ENCODE data around the gene CFAP210.

The CFAP210 gene

DNA sequence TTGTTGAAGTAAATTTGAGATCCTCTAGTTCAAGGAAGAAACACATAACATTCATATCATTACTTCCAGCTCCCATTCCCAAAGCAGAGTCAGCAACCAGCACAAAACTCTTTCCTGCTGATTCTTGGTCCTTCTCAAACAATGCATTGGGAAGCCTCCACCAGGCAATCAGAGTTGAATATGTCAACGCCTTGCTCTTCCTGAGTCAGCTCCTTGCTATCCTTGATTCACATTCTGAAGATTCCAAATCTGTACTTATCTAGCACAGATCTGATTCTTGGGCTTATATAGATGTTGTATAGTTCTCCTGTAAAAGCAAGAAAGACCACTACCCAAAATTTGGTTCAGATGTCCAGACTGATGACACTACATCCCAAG, 29.6 kb downstream of the CFAP210 start:
- Histone ChIP-seq H2BK120ac (ENCODE audit: insufficient read depth, low read length, poor library complexity) (no peak overlapping the region), H2BK5ac (ENCODE audit: low read depth, low read length, poor library complexity) (no peak overlapping the region), H4K12ac (ENCODE audit: low read depth, low read length) (no peak overlapping the region), H2BK12ac (ENCODE audit: low read length) (no peak overlapping the region), H3K4ac (ENCODE audit: low read depth, low read length) (no peak overlapping the region), H3K36me3 (ENCODE audit: control insufficient read depth in 1 of 2, insufficient read depth in 2 of 2, low read length in 2 of 2) (no peaks in the 10 kb centered on the region), H3K9ac (ENCODE audit: low read length) (no peak overlapping the region), H4K91ac (ENCODE audit: low read depth, low read length) (no peak overlapping the region), H4K8ac (ENCODE audit: low read depth, low read length) (no peak overlapping the region), H3K79me2 (ENCODE audit: control insufficient read depth, insufficient read depth, low read length, poor library complexity) (no peaks in the 10 kb centered on the region), H3K27me3 (ENCODE audit: insufficient read depth, low read length) (no peaks in the 10 kb centered on the region), H3K23ac (ENCODE audit: low read length) (no peak overlapping the region), H3K4me1 (ENCODE audit: control insufficient read depth in 1 of 2, insufficient read depth in 2 of 2, low read length in 2 of 2) (peaks cover 0 to 2% of the 10 kb centered on the region in 2 experiments), H3K4me2 (ENCODE audit: low read length) (no peak overlapping the region), H3K27ac (ENCODE audit: low read depth, low read length) (no peak overlapping the region), H3K9me3 (ENCODE audit: insufficient read depth, low read depth, low read length) (no peaks in the 10 kb centered on the region), H2AK5ac (ENCODE audit: low read length) (no peak overlapping the region), H3K14ac (ENCODE audit: low read length) (no peak overlapping the region), H3K4me3 (ENCODE audit: low read depth, low read length) (no peak overlapping the region), H3K18ac (ENCODE audit: low read length) (no peak overlapping the region), H2AFZ (ENCODE audit: insufficient read depth, low read length, poor library complexity) (no peak overlapping the region), H3K79me1 (ENCODE audit: low read length) (no peaks in the 10 kb centered on the region)
- no CpG with 5 or more reads among the region's 1 CpG for WGBS (ENCODE audit: extremely low coverage, insufficient coverage, insufficient read length)
- DNase-seq: peak; percentile 56 to 86

DNA sequence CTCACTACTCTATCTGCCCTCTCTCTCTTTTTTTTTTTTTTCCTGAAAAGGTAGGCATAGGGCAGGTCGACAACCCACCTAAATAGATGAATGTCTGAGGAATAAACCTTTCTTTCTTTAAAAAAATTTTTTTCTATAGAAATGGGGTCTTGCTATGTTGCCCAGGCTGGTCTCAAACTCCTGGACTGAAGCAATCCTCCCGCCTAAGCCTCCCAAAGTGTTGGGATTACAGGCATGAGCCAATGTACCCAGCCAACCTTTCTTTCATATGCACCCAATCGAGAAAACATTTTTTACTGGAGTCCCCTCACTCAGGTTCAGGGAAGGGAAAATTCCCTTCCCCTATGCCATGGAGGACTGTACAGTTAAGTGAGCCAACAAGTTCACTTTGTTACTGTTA, 31.0 kb downstream of the CFAP210 start:
- H3K9me3 ChIP-seq (ENCODE audit: insufficient read depth, low read depth, low read length): no peaks in the 10 kb centered on the region
- no peaks in the 10 kb centered on the region for H3K79me1 ChIP-seq (ENCODE audit: low read length)
- no peaks in the 10 kb centered on the region for H3K27me3 ChIP-seq (ENCODE audit: insufficient read depth, low read length)
- no peak for DNase-seq
- peaks cover 0 to 2% of the 10 kb centered on the region in 2 experiments for H3K4me1 ChIP-seq (ENCODE audit: control insufficient read depth in 1 of 2, insufficient read depth in 2 of 2, low read length in 2 of 2)
- H2AFZ ChIP-seq (ENCODE audit: insufficient read depth, low read length, poor library complexity): no peak overlapping the region
- H4K91ac ChIP-seq (ENCODE audit: low read depth, low read length): no peak overlapping the region
- no peak overlapping the region for H3K4me3 ChIP-seq (ENCODE audit: low read depth, low read length)
- no peak overlapping the region for H2BK120ac ChIP-seq (ENCODE audit: insufficient read depth, low read length, poor library complexity)
- H4K8ac ChIP-seq (ENCODE audit: low read depth, low read length): no peak overlapping the region
- no peak overlapping the region for H3K14ac ChIP-seq (ENCODE audit: low read length)
- H3K18ac ChIP-seq (ENCODE audit: low read length): no peak overlapping the region
- H2AK5ac ChIP-seq (ENCODE audit: low read length): no peak overlapping the region
- H3K4ac ChIP-seq (ENCODE audit: low read depth, low read length): no peak overlapping the region
- H3K79me2 ChIP-seq (ENCODE audit: control insufficient read depth, insufficient read depth, low read length, poor library complexity): no peaks in the 10 kb centered on the region
- no peaks in the 10 kb centered on the region for H3K36me3 ChIP-seq (ENCODE audit: control insufficient read depth in 1 of 2, insufficient read depth in 2 of 2, low read length in 2 of 2)
- WGBS (ENCODE audit: extremely low coverage, insufficient coverage, insufficient read length): no CpG with 5 or more reads among the region's 3 CpGs
- no peak overlapping the region for H2BK12ac ChIP-seq (ENCODE audit: low read length)
- no peak overlapping the region for H3K23ac ChIP-seq (ENCODE audit: low read length)
- H3K4me2 ChIP-seq (ENCODE audit: low read length): no peak overlapping the region
- no peak overlapping the region for H4K12ac ChIP-seq (ENCODE audit: low read depth, low read length)
- H3K27ac ChIP-seq (ENCODE audit: low read depth, low read length): no peak overlapping the region
- no peak overlapping the region for H3K9ac ChIP-seq (ENCODE audit: low read length)
- H2BK5ac ChIP-seq (ENCODE audit: low read depth, low read length, poor library complexity): no peak overlapping the region

GRCh38 chr2:169662744-169663143, 31.5 kb downstream of the CFAP210 start:
- Histone ChIP-seq H3K14ac (ENCODE audit: low read length) (no peak overlapping the region), H3K36me3 (ENCODE audit: control insufficient read depth in 1 of 2, insufficient read depth in 2 of 2, low read length in 2 of 2) (no peaks in the 10 kb centered on the region), H3K79me1 (ENCODE audit: low read length) (no peaks in the 10 kb centered on the region), H2BK5ac (ENCODE audit: low read depth, low read length, poor library complexity) (no peak overlapping the region), H3K27ac (ENCODE audit: low read depth, low read length) (no peak overlapping the region), H3K79me2 (ENCODE audit: control insufficient read depth, insufficient read depth, low read length, poor library complexity) (no peaks in the 10 kb centered on the region), H2AK5ac (ENCODE audit: low read length) (no peak overlapping the region), H3K4me3 (ENCODE audit: low read depth, low read length) (no peak overlapping the region), H4K12ac (ENCODE audit: low read depth, low read length) (no peak overlapping the region), H3K23ac (ENCODE audit: low read length) (no peak overlapping the region), H3K4me1 (ENCODE audit: control insufficient read depth in 1 of 2, insufficient read depth in 2 of 2, low read length in 2 of 2) (peaks cover 0 to 2% of the 10 kb centered on the region in 2 experiments), H4K8ac (ENCODE audit: low read depth, low read length) (no peak overlapping the region), H3K9me3 (ENCODE audit: insufficient read depth, low read depth, low read length) (no peaks in the 10 kb centered on the region), H2AFZ (ENCODE audit: insufficient read depth, low read length, poor library complexity) (no peak overlapping the region), H2BK12ac (ENCODE audit: low read length) (no peak overlapping the region), H3K4ac (ENCODE audit: low read depth, low read length) (no peak overlapping the region), H2BK120ac (ENCODE audit: insufficient read depth, low read length, poor library complexity) (no peak overlapping the region), H4K91ac (ENCODE audit: low read depth, low read length) (no peak overlapping the region), H3K4me2 (ENCODE audit: low read length) (no peak overlapping the region), H3K27me3 (ENCODE audit: insufficient read depth, low read length) (no peaks in the 10 kb centered on the region), H3K9ac (ENCODE audit: low read length) (no peak overlapping the region), H3K18ac (ENCODE audit: low read length) (no peak overlapping the region)
- DNase-seq: no peak
- no CpG with 5 or more reads among the region's 1 CpG for WGBS (ENCODE audit: extremely low coverage, insufficient coverage, insufficient read length)

GRCh38 chr2:169661265-169661664, 32.9 kb downstream of the CFAP210 start:
- no CpG with 5 or more reads among the region's 3 CpGs for WGBS (ENCODE audit: extremely low coverage, insufficient coverage, insufficient read length)
- Histone ChIP-seq H3K4me1 (ENCODE audit: control insufficient read depth in 1 of 2, insufficient read depth in 2 of 2, low read length in 2 of 2) (peaks cover 0 to 2% of the 10 kb centered on the region in 2 experiments), H2BK5ac (ENCODE audit: low read depth, low read length, poor library complexity) (no peak overlapping the region), H3K4ac (ENCODE audit: low read depth, low read length) (no peak overlapping the region), H3K9ac (ENCODE audit: low read length) (no peak overlapping the region), H4K91ac (ENCODE audit: low read depth, low read length) (no peak overlapping the region), H3K9me3 (ENCODE audit: insufficient read depth, low read depth, low read length) (no peaks in the 10 kb centered on the region), H2BK120ac (ENCODE audit: insufficient read depth, low read length, poor library complexity) (no peak overlapping the region), H3K27ac (ENCODE audit: low read depth, low read length) (no peak overlapping the region), H4K8ac (ENCODE audit: low read depth, low read length) (no peak overlapping the region), H3K23ac (ENCODE audit: low read length) (no peak overlapping the region), H3K79me2 (ENCODE audit: control insufficient read depth, insufficient read depth, low read length, poor library complexity) (no peaks in the 10 kb centered on the region), H3K14ac (ENCODE audit: low read length) (no peak overlapping the region), H3K4me3 (ENCODE audit: low read depth, low read length) (no peak overlapping the region), H3K79me1 (ENCODE audit: low read length) (no peaks in the 10 kb centered on the region), H2BK12ac (ENCODE audit: low read length) (no peak overlapping the region), H2AFZ (ENCODE audit: insufficient read depth, low read length, poor library complexity) (no peak overlapping the region), H3K36me3 (ENCODE audit: control insufficient read depth in 1 of 2, insufficient read depth in 2 of 2, low read length in 2 of 2) (no peaks in the 10 kb centered on the region), H4K12ac (ENCODE audit: low read depth, low read length) (no peak overlapping the region), H3K18ac (ENCODE audit: low read length) (no peak overlapping the region), H2AK5ac (ENCODE audit: low read length) (no peak overlapping the region), H3K27me3 (ENCODE audit: insufficient read depth, low read length) (no peaks in the 10 kb centered on the region), H3K4me2 (ENCODE audit: low read length) (no peak overlapping the region)
- no peak for DNase-seq
